Measurements from ENCODE around the gene CEP112.

CEP112 gene

GRCh38 chr17:65626451-65626850 is 565.5 kb downstream of the CEP112 start:
- DNase-seq: no peak

GRCh38 chr17:65618516-65618915 is 573.4 kb downstream of the CEP112 start:
- no peak for DNase-seq

- DNase-seq: no peak
Observed at GRCh38 chr17:65617496-65617895, 574.4 kb downstream of the CEP112 start.

GRCh38 chr17:65609749-65610148 is 582.2 kb downstream of the CEP112 start:
- no peak for DNase-seq

GRCh38 chr17:65609286-65609685 is 582.6 kb downstream of the CEP112 start:
- DNase-seq: no peak

- no peak for DNase-seq
Observed at GRCh38 chr17:65604070-65604469, 587.9 kb downstream of the CEP112 start.

- DNase-seq: no peak
Observed at GRCh38 chr17:65601881-65602280, 590.1 kb downstream of the CEP112 start.

GRCh38 chr17:65601145-65601544 is 590.8 kb downstream of the CEP112 start:
- no peak for DNase-seq

- no peak for DNase-seq
Observed at GRCh38 chr17:65600518-65600917, 591.4 kb downstream of the CEP112 start.

GRCh38 chr17:65599650-65600049 is 592.3 kb downstream of the CEP112 start:
- DNase-seq: no peak

GRCh38 chr17:65598746-65599145 is 593.2 kb downstream of the CEP112 start:
- no peak for DNase-seq

GRCh38 chr17:65595071-65595656 is 596.8 kb downstream of the CEP112 start:
- no peak for DNase-seq

- DNase-seq: no peak
Observed at GRCh38 chr17:65593855-65594845, 597.8 kb downstream of the CEP112 start.

- no peak for DNase-seq
Observed at GRCh38 chr17:65593092-65593854, 598.7 kb downstream of the CEP112 start.

- no peak for DNase-seq
Observed at GRCh38 chr17:65592125-65592965, 599.6 kb downstream of the CEP112 start.

GRCh38 chr17:65589321-65589720 is 602.6 kb downstream of the CEP112 start:
- no peak for DNase-seq

GRCh38 chr17:65588181-65588808 is 603.6 kb downstream of the CEP112 start:
- DNase-seq: no peak

- no peak for DNase-seq
Observed at GRCh38 chr17:65587534-65588180, 604.3 kb downstream of the CEP112 start.

- DNase-seq: no peak
Observed at GRCh38 chr17:65586899-65587298, 605.0 kb downstream of the CEP112 start.

Data from CD4-positive, alpha-beta T cell treated with Interleukin-15 for 1 hour (primary cell).